Activated gamma-delta T cell (primary cell): ENCODE measurements around the gene COL15A1.

Experiments used
- DNase-seq: peaks from one replicate; lab custom pipeline; 2025; lab: John Stamatoyannopoulos, UW

The COL15A1 gene

GRCh38 chr9:98973171-98973570 is 29.5 kb downstream of the COL15A1 start:
- DNase-seq: no peak

GRCh38 chr9:98973576-98973975 is 29.9 kb downstream of the COL15A1 start:
- no peak for DNase-seq

- DNase-seq: no peak
Measured at GRCh38 chr9:98974106-98974505, 30.4 kb downstream of the COL15A1 start.

GRCh38 chr9:98974554-98974953 is 30.8 kb downstream of the COL15A1 start:
- no peak for DNase-seq

GRCh38 chr9:98974994-98975712 is 31.4 kb downstream of the COL15A1 start:
- DNase-seq: peak; percentile 52

GRCh38 chr9:98975838-98976237 is 32.1 kb downstream of the COL15A1 start:
- DNase-seq: no peak

- DNase-seq: no peak
Measured at GRCh38 chr9:98977246-98977714, 33.6 kb downstream of the COL15A1 start.

GRCh38 chr9:98977813-98978212 is 34.1 kb downstream of the COL15A1 start:
- no peak for DNase-seq

GRCh38 chr9:98978231-98978681 is 34.5 kb downstream of the COL15A1 start:
- DNase-seq: no peak

GRCh38 chr9:98980291-98980690 is 36.6 kb downstream of the COL15A1 start:
- no peak for DNase-seq

GRCh38 chr9:98983295-98984268 is 39.9 kb downstream of the COL15A1 start:
- DNase-seq: no peak

- no peak for DNase-seq
Measured at GRCh38 chr9:98985596-98985995, 41.9 kb downstream of the COL15A1 start.

- no peak for DNase-seq
Measured at GRCh38 chr9:98986866-98987651, 43.4 kb downstream of the COL15A1 start.

GRCh38 chr9:98989036-98990000 is 45.6 kb downstream of the COL15A1 start:
- no peak for DNase-seq

GRCh38 chr9:98990181-98990870 is 46.6 kb downstream of the COL15A1 start:
- DNase-seq: no peak

GRCh38 chr9:98992107-98992884 is 48.6 kb downstream of the COL15A1 start:
- DNase-seq: no peak

- DNase-seq: no peak
Measured at GRCh38 chr9:98992885-98993569, 49.3 kb downstream of the COL15A1 start.

- no peak for DNase-seq
Measured at GRCh38 chr9:98993570-98993945, 49.9 kb downstream of the COL15A1 start.
